GM06990 (cell line): ENCODE measurements around the gene OST4.

ENCODE experiments used
- DNase-seq: peaks from one replicate; pipeline ENCODE4 v3.0.0-alpha.2; 2011; ENCODE audit not compliant: insufficient read length; ENCODE audit errors: extremely low read depth
- H3K27me3 ChIP-seq: replicated peaks from 2 replicates; pipeline ENCODE4 v1.6.0; 2011; ENCODE audit warnings: low read length; ENCODE audit not compliant: control insufficient read depth, insufficient read depth
- H3K36me3 ChIP-seq: 2 replicates; pipeline ENCODE4 v1.5.1; 2011; ENCODE audit warnings: low read length; ENCODE audit not compliant: control insufficient read depth, insufficient read depth
- H3K4me3 ChIP-seq: replicated peaks from 2 replicates; pipeline ENCODE4 v1.5.1; 2011; ENCODE audit warnings: low read depth, mild to moderate bottlenecking, control low read depth, low read length
- CTCF ChIP-seq: IDR thresholded peaks from 2 replicates; pipeline ENCODE4 v1.5.1; 2011; ENCODE audit warnings: low read length, control low read depth, mild to moderate bottlenecking, inconsistent platforms; ENCODE audit not compliant: insufficient read depth, poor library complexity, severe bottlenecking

OST4 gene

GRCh38 chr2:27051902-27052645 is 19.4 kb downstream of the OST4 start:
- no peak for DNase-seq

GRCh38 chr2:27050996-27051901 is 20.2 kb downstream of the OST4 start, which contains the start of gene AGBL5:
Gene AGBL5, plus strand, starts transcription at chr2:27051668. Its CDS starts 1,291 bp downstream, at chr2:27052959.
- Histone ChIP-seq H3K4me3 (peak within 1 kb of the TSS; percentile 94), H3K36me3 (peaks cover 11% of the 10 kb centered on the region), H3K27me3 (no peaks in the 10 kb centered on the region)
- TF ChIP-seq CTCF = no peak
- peak; percentile 97 for DNase-seq

More at GRCh38 chr2:27051902-27052645, 19.4 kb downstream of the OST4 start:
- no peak for TF ChIP-seq CTCF
- H3K36me3 ChIP-seq = peaks cover 13% of the 10 kb centered on the region
- H3K27me3 ChIP-seq = no peaks in the 10 kb centered on the region
- peak overlapping the region; percentile 94 for H3K4me3 ChIP-seq

GRCh38 chr2:27050281-27050995 is 21.0 kb downstream of the OST4 start:
- peak overlapping the region; percentile 94 for H3K4me3 ChIP-seq
- peak; percentile 25 for TF ChIP-seq CTCF
- no peaks in the 10 kb centered on the region for H3K27me3 ChIP-seq
- peaks cover 7% of the 10 kb centered on the region for H3K36me3 ChIP-seq
- peak; percentile 90 for DNase-seq

- peak overlapping the region; percentile 94 for H3K4me3 ChIP-seq
- peaks cover 3% of the 10 kb centered on the region for H3K36me3 ChIP-seq
- TF ChIP-seq CTCF = no peak
- no peaks in the 10 kb centered on the region for H3K27me3 ChIP-seq
- peak; percentile 80 for DNase-seq
Measured at GRCh38 chr2:27049422-27050280, 21.8 kb downstream of the OST4 start.
